Measurements from ENCODE around the gene HPGD.

HPGD gene

GRCh38 chr4:174449944-174450785, 72.1 kb downstream of the HPGD start:
- TF ChIP-seq, protein P1, sequence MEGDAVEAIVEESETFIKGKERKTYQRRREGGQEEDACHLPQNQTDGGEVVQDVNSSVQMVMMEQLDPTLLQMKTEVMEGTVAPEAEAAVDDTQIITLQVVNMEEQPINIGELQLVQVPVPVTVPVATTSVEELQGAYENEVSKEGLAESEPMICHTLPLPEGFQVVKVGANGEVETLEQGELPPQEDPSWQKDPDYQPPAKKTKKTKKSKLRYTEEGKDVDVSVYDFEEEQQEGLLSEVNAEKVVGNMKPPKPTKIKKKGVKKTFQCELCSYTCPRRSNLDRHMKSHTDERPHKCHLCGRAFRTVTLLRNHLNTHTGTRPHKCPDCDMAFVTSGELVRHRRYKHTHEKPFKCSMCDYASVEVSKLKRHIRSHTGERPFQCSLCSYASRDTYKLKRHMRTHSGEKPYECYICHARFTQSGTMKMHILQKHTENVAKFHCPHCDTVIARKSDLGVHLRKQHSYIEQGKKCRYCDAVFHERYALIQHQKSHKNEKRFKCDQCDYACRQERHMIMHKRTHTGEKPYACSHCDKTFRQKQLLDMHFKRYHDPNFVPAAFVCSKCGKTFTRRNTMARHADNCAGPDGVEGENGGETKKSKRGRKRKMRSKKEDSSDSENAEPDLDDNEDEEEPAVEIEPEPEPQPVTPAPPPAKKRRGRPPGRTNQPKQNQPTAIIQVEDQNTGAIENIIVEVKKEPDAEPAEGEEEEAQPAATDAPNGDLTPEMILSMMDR (IDR thresholded peaks at IDR 0.05; ENCODE audit: control insufficient read depth, extremely low read depth, insufficient read depth), result no peak

DNA sequence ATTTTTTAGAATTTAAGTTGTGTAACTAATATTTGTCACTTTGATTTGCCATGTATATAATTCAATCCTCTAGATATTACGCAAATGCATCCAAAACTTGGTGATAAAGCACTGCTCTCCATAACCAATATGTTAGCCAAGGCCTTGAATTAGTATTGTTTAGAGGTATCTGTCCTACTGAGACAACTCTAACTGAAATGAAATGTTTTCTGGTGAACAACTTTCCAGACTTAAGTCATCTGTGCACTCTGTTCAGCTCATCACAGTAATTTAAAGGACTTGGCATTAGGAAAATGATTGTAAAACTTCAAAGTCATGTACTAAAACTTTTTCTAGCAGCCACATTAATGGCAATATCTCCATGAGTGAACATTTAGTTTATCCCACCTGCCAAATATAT, 73.1 kb downstream of the HPGD start:
- no peak overlapping the region for H3K4me3 ChIP-seq (ENCODE audit: low read depth, low read length)
- TF ChIP-seq, protein P1 (IDR thresholded peaks at IDR 0.05; ENCODE audit: control insufficient read depth, extremely low read depth, insufficient read depth), result no peak
- DNase-seq (ENCODE audit: low read depth), result no peak

More at GRCh38 chr4:174449944-174450785, 72.1 kb downstream of the HPGD start:
- no peak for DNase-seq (ENCODE audit: low read depth)
- no peak overlapping the region for H3K4me3 ChIP-seq (ENCODE audit: low read depth, low read length)

DNA sequence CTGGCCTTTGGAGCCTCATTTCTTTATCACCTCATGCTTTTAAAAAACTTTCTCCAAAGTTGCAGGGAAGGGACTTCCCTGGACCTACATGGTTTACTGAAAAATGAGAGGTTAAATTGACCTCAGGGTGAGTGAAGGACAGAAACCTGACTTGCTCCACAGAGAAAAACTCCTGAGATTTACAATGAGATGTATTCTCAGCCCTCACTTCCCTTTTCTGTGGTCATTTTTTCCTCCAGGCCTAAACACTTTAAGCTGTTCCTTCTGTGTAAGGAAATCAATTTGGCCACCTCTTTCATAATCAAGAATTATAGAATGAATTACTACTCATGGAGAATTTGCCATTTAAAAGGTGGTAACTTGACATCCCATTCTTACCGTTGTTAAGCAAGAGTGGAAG, 77.9 kb downstream of the HPGD start:
- no peak overlapping the region for H3K4me3 ChIP-seq (ENCODE audit: low read depth, low read length)
- TF ChIP-seq, protein P1 (IDR thresholded peaks at IDR 0.05; ENCODE audit: control insufficient read depth, extremely low read depth, insufficient read depth), result no peak
- DNase-seq (ENCODE audit: low read depth), result no peak

All from LNCaP clone FGC (cell line).